Activated CD8-positive, alpha-beta memory T cell treated with anti-CD3 and anti-CD28 coated beads for 48 hours (primary cell): ENCODE results near the gene PHLDA3.
"Not testable (repeated sequence)": the region's sequence is repeated elsewhere in the genome, so short reads cannot be mapped to it uniquely, and the experiment has no call there.

Source experiments
- DNase-seq, 3 experiments: peaks; one replicate each; pipeline ENCODE4 v3.0.0-alpha.2; 2020; ENCODE audit warnings: low read depth in 2 of 3, low spot score in 2 of 3

The PHLDA3 gene

DNA sequence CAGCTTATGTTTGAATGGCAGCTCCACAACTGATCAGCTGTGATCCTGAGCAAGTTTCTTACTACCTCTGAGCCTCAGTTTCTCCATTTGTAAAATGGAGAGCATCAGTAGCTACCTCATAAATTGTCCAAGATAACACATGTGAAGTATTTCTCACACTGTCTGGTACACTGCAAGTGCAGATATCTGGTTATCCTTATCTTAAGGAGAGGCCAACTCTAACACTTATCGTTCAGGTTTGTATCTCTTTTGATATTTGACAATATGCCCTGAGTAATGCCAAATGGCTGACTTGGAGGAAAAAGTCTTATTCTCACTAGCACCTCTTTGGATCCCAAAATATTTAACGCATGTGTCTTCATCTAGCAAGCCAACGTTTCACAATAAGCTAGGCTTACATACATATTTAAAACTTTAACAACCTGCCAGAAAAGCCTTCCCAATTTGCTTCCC, 35.2 kb upstream of the PHLDA3 start:
- DNase-seq, result no peak

DNA sequence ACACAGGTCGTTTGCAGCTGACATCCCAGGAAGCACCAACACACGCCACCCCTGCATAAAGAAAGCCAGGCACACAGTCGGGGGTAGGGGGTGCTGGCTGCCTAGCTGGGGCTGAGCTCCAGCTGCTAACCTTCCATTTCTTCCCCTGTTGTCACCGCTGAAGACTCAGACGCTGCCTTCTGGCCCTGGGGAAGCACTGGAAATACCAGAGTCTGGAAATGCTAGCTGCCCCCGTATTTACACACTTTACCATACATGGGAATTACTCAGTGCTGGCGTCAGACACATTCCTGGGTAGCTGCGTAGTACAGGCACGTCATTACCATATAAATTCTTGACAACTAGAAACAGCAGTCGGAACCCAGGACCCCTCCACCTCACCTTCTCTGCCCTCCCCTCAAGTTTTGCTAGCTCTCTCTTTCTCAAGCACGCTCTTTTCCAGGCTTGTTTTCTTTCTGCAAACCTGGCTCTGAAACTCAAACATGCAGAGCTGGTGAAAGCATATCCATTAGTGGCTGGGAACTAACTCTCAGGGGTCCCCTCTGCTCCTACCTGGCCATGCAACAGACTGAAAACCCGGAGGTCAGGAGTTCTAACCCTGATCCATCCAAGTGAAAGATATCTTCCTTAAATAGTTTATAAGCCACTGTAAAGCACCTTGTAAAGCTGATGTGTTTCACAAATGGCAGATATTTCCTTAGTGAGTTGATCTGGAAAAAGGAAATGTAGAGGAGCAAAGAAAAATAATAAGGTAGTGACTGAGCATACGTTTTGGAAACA, 34.6 kb upstream of the PHLDA3 start:
- DNase-seq, result no peak

DNA sequence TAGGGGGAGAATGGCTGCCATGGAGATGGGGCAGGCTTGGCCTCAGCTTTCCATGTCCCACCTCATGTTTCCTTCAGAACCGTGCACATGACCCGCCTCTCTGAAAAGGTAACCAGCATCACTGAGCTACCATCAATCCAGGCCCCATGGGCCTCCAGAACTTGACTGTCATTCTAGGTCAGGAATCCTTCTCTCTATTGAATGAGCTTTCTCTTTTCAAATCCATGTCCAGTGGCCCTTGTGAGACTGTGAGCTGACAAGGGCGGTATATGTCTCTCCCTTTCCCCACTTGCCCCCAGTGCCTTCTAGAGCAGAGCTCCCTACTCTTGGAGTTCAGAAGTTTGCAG, 33.5 kb upstream of the PHLDA3 start:
- DNase-seq, result no peak

DNA sequence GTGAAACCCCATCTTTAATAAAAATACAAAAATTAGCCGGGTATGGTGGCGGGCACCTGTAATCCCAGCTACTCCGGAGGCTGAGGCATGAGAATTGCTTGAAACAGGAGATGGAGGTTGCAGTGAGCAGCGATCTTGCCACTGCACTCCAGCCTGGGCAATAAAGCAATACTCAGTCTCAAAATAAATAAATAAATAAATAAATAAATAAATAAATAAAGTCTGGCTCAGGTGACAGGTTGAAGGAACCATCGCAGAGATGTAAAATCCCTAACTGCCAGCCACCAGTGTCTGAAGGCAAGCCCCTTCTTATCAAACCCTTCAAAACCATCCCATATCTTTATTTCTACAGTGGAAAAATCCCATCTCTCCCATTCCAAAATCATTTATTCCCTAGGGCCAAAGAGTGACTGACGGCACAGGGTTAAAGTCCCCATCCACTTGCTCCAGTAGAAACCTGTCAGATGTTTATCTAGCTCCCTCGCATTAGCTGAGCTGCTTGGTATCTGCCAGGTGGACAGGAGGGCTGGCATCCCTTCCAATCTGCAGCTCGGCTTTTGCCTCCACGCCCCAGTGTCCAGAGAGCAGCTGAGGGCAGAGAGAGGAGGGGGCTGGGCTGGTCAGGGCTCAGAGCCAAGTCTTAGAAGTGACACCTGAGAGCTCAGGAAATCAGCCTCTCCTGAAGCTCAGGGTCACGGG, 33.0 kb upstream of the PHLDA3 start:
- DNase-seq, result no peak

DNA sequence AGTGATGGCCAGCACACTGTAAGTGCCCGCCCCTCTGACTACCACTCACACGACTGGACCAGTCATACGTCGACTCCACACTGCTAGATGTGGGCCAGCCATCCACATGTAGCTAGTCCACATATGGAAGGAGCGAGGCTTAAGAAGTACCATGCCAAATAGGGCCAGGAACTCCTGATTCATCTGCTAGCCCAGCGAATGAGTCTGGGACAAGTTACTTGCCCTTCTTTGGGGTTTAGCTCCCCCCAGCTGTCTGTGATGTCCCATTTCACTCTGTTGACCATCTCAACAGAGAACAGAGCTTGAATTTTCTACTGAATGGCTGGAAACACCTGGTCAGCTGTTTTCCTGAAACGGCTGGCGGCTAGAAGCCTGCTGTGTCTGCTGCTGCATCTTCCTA, 32.2 kb upstream of the PHLDA3 start:
- no peak for DNase-seq

DNA sequence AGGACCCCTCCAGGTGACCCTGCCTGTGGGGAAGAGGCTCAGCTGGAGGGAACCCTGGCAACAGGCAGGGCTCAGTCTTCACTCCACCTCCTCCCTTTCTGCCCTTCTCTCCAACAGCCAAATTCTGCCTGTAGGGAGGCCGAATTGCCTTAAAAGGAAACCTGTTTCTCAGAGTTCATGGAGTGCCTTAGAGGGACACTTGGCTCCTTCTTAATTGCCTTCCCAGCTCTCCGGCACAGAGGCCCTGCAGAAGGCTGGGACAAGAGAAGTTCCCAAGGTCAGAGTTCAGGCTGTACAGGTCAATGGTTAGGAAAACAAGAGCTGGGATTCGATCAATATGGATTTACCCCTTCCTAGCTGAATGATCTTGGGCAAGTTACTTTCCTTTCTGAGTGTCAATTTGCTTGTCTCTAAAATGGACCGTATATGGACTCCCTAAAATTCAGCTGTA, 31.7 kb upstream of the PHLDA3 start:
- no peak for DNase-seq

DNA sequence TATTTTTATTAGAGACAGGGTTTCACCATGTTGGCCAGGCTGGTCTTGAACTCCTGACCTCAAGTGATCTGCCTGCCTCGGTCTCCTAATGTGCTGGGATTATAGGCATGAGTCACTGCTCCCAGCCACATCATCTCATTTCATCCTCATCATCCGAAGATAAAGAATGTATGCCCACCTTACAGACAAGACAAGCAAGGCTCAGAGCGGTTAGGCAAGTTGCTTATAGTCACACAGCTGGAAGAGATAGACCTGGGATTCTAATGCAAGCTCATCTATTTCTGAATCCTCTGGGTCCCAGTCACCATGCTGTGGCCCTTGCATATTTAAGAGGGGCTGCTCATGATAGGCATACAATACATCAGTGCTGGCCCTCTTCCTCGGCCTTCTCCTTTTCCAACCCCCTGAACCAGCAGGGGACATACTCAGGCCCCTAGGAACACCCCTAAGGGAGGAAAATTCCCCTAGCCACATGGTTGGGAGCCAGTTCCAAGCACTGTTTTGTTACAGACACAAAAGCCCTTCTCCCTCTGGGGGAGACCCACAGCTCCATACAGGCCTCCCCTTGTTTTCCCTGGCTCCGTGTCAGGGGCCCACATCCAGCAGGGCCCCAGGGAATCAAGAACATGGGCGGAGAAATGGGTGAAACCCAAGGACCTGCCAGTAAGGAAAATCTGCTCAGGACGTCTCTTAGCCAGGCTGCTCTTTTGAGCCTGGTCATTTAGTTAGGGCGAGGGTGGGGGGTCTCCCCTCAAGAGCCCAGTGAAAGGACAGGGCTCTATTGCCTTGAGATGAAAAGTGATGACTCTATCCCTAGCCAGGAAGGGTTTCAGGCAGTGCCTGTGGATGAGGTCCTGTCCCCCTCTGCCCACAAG, 31.0 kb upstream of the PHLDA3 start:
- DNase-seq, result no peak

DNA sequence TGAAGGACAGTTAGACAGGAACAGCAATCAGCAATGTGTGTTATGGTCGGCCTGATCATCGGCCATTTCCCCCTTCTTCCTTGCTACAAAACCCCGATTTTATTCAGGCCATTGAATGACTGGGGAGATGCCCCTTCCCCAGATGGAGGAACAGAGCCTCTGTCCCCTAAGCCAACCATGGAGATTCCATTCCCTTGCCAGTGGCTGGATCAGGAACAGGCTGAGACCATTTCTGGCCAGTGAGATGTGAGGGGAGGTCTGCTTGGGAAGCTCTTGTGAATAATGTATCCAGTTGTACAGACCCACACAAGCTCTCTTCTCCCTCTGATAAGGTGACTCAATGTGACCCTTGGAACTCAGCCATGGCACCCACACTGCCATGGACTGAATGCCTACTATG, 30.2 kb upstream of the PHLDA3 start:
- no peak for DNase-seq

DNA sequence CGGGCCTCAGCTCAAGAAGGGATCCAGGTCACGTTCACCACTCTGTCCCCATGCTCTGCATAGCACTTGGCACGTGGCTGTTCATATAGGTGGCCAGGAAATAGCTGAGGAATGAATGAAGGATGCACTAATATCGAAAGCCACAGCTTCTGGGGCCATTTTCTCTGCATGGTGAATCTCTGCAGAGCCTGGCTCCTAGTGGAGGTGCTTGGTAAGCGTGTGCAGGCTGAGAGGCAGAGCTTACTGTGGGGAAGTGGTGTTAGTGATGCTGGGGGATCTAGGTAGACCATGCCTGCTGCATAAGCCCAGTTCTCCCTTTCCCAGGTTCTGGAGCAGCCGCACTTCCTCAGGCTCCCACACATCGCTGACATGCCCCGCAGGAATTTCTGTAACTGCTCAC, 29.6 kb upstream of the PHLDA3 start:
- no peak for DNase-seq

DNA sequence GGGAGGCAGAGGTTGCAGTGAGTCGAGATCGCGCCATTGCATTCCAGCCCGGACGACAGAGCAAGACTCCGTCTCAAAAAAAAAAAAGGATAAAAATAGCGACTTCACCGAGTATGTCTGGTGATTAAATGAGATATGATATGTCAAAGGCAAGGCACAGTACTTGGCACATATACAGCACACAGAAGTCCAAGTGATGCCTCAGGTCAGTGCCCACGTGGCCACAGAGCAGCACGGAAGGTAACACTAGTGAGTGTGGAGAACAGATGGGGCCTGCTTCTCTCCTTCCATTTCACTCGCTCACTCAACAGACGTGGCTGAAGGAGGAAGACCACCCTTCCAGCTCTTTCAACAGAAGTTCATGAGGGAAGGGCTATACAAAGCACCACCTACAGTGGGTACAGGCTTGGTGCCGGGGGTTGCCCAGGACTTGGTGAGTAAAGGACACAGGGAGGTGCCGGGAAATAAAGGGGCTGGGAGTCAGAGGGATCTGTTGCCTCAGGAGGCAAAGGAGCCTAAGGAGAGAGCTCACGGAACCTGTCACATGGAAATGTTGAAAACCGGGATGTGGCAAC, 29.0 kb upstream of the PHLDA3 start:
- DNase-seq, result no peak

DNA sequence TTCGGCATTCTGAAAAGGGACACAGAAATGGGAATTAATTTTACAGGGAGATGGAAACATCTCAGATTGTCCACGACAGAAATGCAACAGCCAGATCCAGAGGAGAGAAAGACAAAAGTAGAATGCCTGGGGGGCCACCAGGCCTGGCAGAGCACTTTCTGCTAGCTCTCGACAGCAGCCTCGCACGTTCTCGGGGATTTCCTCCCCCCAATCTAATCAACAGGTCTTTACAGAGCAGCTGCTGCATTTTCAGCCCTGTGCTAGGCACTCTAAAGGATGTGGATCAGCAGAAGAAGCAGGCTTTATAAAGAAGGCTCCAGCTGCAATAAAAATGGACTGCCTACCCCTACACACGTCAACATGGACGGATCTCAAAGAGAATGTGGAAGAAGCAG, 27.3 kb upstream of the PHLDA3 start:
- no peak for DNase-seq

DNA sequence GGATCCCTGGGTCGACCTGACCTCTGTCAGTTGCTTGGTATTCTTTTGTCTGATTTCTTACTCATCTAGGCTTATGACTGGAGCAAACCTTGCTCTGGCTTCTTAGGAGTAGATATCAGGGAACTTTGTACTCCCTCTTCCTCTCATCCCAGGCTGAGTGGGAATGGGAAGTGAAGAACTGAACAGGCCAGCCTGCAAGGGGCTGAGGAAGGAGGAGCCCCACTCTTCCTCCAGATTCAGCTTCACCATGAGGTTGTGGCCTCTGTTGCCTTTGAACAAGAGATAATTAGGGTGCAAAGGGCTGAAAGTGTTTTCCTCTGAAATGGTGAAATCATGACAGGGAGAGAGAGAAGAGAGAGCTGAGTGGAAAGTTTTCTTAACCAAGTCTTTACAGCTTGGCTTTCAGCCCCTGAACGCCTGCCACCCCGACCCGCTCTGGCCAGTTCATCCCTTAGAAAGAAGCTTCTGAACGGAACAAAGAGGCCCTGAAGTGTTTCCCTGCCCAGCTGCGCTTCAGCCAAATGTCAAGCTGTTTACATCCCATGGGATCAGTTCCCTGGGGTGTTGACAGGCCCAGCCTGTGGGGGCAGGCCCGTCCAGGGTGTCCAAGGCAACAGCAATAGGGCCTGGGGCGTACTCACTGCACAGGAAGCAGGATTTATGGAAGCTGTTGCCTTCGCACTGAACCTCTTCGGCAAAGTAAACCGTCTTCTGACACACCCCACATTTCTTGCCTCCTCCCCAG, 26.7 kb upstream of the PHLDA3 start:
- no peak for DNase-seq

DNA sequence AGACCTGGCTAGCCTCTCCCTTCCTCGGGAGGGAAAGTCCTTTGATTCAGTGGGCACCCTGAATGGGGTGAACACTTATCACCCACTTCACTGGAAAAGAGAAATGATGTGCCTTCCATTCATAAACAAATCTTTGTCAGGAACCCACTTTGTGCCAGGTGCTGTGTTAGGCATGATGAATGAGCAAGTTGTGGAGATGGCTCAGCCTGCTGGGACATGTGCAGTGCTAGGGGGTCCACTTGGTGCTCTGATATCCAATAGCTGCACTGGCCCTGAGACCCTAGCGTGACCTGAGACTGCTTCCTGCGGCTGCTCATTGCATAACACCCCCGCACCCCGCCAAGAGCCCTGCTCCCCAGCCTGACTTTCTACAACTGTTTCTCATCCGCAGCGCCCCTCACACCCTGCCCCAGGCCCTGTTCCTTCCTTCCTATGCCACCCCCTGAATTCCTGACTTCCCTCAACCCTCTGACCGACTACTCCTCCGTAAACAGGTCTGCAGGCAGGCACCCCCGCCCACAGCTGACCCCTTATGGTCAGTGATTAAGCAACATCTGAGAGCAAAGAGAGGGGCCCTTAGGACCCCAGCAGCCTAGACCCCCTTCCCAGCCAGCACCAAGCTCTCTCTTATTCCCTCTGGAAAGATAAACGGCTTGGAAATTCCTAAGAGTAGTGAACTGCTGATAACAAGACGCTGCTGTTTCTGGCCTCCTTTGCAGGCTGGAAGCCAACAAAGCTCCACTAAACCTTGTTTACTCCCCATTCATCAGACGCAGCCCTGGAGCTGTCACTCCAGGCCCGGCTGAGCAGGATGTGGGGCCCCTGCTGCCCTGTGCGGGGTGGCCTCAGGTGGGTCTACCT, 25.0 kb upstream of the PHLDA3 start:
- DNase-seq, result no peak

DNA sequence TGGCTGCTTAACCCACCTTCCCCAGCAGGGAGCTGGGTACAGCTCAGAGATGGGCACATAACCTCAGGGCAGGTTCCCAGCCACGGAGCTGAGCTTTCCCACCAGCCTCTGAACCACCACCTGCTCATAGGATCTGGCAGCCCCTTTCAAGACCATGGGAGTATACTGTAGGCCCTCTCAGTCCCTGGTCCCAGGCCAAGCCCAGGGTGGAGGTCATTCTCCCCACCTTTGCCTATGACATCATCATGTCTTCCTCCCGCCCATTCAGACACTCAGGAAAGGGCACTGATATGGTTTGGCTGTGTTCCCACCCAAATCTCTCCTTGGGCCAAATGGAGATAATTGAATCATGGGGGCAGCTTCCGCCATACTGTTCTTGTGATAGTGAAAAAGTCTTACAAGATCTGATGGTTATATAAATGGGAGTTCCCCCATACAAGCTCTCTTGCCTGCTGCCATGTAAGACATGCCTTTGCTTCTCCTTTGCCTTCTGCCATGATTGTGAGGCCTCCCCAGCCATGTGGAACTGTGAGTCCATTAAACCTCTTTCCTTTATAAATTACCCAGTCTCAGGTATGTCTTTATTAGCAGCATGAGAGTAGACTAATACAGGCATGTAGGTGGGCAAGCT, 24.2 kb upstream of the PHLDA3 start:
- not testable (repeated sequence) for DNase-seq

DNA sequence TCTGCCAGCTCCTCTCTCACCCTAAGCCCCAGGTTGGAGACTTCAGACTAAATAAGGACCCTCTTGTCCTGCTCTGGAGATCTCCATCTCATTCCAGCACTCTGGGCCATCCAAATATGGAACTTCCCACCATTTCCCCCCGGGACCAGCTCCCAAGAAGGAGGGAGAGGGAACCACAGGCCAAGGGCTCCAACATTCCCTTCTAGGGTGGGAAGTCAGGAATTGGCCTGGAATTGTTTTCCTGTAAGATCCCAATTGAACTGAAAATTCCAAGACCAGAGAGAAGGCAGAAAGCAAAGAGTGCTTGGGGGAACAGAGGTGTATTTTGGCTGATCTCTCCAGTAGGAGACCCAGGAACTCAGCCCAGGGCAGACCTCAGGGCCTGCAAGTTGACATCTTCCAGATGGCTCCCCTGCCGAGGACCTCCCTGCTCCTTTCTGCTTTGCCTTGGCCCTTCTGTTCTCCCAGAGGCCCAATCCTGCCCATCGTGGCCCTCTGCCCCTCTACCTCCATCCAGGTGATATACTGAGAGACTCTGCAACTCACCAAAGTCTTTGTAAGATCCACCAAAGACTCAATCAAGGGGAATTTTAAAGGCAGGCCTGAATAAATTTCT, 23.0 kb upstream of the PHLDA3 start:
- no peak for DNase-seq

DNA sequence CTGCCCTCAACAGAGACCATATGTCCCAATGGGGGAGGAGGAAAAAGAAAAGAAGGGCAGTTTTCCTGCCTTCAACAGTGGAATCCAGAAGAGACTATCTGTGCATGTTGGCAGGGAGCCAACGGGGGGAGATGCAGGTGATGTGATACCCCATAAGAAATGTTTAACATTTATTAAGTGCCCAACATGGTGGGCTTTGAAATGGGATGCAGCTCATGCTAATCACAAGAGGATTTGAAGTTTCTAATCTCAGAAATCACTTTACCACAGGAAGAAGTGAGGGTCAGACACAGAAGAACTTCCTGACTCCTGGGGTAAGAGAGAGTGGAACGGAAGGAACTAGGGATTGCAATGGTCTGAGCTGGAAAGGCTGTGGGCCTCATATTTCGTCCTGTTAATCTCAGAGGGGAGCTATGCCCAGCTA, 21.7 kb upstream of the PHLDA3 start:
- DNase-seq, result no peak

DNA sequence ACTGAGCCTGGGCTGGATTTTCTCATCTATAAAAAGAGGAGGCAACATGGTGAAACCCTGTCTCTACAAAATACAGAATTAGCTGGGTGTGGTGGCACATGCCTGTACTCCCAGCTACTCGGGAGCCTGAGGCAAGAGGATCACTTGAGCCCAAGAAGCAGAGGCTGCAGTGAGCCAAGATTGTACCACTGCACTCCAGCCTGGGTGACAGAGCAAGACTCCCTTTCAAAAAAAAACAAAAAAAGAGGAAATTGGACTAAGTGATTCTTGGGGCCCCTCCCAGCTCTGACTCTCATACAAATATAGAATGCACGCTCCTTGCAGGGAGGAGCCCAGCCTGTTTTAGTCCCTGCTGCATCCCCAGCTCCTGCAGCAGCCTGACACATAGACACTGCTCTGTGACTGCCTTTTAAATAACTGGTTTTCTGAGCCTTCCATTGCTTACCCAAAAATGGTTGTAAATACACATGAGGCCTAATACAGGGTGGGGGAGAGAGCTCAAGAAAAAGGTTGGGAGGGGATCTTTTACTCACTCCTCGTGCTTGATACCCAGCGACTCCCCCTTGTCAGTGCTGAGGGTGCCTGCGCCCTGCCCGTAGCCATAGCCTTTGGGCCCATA, 20.8 kb upstream of the PHLDA3 start:
- no peak for DNase-seq

DNA sequence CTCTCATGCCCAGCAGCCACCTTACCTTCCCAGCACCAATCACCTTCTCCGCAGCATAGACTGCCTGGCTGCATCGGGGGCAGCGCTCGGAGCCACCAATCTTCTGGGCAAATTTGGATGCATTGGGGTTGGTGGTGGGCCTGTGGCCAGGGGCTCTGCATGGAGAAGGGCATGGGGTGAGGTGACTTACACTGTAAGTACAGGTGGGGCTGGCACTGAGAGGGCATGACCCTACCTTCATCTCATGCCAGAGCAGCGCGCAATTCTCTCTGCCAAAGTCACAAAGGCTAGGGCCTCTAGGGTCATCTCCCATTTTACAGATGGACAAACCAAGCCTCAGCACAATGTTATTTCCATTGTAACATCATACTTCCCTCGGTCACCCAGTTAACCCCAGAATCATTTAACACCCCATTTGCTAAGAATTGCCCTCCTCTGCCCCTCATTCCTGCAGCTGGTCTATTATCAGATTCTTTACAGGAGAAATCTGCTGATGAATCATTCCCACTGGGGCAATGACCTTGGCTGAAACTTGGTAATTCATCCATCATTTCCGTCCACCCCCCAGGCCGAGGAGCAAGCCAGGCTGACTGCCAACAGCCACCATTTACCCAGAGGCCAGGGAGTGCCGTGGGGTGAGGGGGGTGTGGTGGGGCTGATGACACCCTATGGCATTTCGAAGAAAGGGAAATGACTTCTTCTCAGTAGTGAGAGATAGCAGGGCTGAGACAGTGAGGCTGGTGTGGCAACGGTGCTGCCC, 20.0 kb upstream of the PHLDA3 start:
- DNase-seq, result no peak
